HepG2 (cell line): ENCODE results near the gene PAQR5.

Experiments used
- BCL6 ChIP-seq: IDR thresholded peaks from 2 replicates; pipeline ENCODE4 v1.6.1; 2016; ENCODE audit warnings: missing genetic modification reagents, missing compliant biosample characterization
- CTCF ChIP-seq: sonication (generic); formaldehyde crosslinking; IDR thresholded peaks from 2 replicates; pipeline ENCODE4 v1.5.0; 2020; ENCODE audit warnings: mild to moderate bottlenecking, missing genetic modification reagents, moderate library complexity
- ZNF263 ChIP-seq: sonication (generic); formaldehyde crosslinking; IDR thresholded peaks from 2 replicates; pipeline ENCODE4 v1.4.0; 2020; ENCODE audit warnings: missing genetic modification reagents

GRCh38 chr15:69451951-69452691 lies 153.4 kb downstream of the PAQR5 start:
- no peak for TF ChIP-seq BCL6 (CRISPR knock-in tag)
- TF ChIP-seq ZNF263 (CRISPR knock-in tag): no peak
- TF ChIP-seq CTCF (CRISPR knock-in tag): no peak
